NCI-H1048 (cell line): Measurements from ENCODE around the gene SLC29A1.
A peak's percentile ranks its signal among the peaks of the same experiment; 100 is the strongest.

Experiments used
- DNase-seq: peaks from one replicate; lab custom pipeline; 2025; lab: John Stamatoyannopoulos, UW

Gene SLC29A1

DNA sequence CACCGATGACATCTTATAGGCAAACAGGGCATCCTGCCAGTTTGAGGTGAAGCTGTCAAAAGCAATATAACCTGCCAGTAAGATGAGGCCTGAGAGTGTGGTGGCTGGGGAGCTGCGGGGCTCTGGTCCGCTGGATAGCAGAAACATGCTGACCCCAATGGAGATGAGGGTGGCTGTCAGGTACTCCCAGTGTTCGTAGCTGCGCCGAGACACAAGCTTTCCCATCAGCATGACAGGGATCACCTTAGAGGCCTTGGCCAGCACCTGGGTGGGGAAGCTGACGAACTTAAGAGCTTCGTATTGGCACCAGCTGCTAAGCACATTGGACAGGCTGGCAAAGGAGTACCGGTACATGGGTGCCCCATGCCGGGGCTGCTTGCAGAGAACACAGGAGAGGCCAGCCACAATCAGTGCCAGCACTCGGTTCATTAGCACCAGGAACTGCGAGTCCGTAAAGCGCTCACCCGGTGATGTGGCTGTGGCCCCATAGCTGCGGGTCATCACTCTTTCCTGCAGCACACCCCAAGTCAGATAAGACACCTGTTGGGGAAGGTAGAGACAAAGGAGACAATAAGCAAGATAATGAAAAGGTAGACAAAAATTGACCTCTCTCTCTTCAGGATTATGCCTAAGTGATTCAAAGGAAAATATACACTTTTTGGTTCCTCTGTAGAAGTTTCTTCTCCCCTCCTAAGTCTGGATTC is 31.9 kb downstream of the SLC29A1 start:
- no peak for DNase-seq

DNA sequence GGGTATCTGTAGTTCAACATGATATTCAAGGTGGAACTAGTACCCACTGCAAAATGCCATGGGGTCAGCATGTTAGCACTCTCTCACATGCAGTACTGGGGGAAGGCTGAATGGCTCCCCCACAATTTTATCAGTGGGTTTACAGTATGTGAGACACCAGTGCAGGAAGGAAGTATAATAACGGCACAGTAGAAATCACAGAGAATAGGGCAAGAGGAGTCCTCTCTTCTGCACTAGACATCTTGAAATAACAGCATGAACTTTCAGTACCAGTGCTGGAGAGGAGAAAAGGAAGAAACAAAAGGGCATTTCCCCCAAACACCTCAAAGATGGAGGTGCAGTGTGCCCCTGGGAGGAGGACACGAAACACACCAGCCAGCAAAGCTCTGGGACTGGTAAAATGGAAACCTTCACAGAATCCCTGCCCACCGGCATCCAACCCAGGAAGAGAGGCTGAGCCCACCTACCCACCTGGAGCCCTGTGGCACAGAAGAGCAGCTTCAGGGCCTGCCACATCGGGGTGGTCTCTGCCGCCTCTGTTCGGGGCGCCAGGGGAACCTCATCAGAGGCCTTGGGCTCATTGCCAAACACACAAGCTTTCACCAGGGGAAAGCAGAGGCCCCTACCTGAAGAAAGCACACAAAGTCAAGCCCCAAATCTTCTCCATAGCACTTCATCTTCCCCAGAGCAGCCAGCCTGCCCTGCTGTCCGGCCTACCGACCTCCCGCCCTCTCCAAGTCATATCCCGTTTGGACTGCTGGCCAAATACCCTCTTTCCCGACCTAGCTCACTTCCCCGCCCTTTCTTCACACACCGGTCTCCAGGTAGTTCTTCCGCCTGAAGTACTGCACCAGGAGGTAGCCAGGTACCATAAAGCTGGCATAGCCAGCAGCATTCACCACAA is 32.7 kb downstream of the SLC29A1 start:
- DNase-seq = no peak

DNA sequence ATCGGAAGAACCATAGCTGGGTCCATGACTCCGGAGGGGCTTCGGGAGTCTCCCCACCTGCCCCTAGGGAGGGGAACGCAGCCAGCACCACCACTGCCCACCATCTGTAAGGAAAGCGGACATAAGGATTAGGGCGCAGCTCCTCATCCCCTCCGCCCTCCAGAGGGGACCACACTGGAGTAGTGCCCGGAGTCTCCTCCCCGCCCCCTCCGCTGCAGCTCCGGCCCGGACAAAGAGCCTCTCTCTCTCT is 33.3 kb downstream of the SLC29A1 start:
- DNase-seq = no peak

DNA sequence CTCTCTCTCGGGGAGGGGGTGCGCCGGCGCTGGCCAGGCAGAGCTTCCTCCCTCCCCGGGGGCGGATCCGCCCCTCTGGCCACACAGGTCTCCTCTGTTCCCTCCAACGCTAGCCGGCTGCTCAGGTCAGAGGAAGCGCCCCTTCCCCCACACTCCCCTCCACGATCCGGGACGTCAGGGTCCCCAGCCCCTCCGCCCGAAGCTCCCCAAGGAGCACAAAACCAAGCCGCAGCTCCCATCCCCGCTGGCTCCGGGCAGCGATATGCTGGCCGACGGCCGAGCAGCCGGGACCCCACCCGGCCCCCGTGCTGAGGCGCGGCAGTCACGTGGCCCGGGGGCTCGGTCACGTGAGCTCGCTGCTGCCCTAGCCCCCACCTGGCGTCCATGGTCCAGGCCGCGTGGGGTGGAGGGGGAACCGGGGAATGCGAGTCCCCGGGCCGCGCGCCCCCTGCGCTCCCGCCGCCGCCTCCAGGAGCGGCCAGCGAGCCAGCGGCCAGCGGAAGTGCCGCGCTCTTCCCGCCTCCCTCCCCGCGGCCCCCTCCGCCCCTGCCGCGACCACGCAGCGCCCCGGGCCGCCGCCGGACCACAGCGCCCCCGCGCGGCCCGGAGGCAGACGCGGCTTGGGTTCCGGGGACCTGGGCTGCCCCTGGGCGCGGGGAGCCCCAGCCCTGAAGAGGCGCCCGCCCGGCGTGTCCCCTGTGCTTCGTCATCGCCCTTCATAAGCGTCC is 33.8 kb downstream of the SLC29A1 start, which contains the start of gene SLC35B2:
Gene SLC35B2 (minus strand): TSS at position 504 of the 728 bp plus-strand sequence. CDS start 118 bp downstream, at position 386.
- no peak for DNase-seq

DNA sequence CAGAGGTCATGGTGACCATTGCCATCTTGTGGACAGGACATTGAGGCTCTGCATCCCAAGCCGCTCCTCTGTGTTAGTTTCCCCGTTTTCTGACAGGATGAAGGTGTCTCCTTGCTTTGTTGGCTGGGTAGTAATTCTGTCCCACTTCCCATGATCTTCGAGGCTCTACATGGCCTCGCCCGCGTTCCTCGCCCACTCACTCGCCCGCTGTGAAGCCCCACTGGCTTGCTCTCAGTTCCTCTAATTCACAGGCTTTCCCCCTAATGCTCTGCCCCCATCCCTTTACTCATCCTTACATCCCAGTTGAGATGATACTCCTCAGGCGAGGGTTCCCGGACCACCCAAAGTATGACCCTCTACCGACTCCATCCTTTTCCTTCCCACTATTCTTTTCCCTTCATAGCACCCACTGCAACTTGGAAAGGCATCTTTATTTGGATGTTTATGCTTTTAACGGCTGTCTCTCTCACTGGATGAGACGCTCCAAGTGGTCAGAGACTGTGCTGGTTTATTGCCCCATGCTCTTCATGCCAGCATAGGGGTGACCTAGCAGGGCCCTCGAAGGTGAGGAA is 34.4 kb downstream of the SLC29A1 start:
- no peak for DNase-seq

DNA sequence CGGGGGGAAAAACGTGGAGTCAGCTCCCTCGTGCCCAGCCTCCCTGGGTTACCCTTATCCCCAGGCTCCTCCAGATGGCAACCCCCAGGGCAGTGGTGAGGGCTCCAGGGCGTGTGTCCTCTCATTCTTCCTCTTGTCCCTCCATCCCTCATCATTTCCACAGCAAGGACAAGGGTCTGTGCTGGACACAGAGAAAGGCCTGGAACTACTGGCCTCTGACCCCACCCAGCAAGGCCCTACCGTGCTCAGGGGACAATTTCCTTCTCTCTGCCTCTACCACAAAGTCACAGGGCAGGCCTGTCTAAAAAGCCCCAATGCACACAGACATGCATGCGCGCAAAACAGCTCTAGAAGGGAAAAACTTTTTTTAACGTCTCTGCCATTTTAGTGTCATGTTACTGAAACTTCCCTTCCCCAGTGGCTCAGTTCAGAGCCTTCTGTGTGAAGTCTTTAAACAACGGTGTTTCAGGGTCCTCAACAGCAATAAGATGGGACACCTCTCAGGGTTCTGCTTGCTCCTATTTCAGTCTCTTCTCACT is 35.0 kb downstream of the SLC29A1 start:
- DNase-seq = no peak

DNA sequence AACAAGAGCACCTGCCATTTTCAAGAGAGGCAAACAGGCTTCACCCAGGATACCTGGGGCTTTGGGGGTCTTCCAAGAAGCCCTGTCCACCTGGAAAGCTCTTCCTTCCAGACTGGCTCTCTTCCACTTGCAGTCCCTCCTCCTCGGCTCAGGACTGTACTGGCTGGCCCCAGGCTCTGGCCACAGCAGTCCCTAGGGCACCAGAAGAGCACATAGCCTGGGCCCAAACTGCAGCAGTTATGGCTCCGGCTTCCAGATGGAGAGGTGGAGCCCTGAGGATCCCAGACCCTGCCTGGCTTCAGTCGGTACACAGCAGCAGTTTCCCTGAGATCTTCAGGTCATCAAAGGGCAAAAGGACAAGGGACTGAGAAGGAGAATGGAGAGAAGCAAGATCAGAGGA is 35.5 kb downstream of the SLC29A1 start:
- DNase-seq = no peak

DNA sequence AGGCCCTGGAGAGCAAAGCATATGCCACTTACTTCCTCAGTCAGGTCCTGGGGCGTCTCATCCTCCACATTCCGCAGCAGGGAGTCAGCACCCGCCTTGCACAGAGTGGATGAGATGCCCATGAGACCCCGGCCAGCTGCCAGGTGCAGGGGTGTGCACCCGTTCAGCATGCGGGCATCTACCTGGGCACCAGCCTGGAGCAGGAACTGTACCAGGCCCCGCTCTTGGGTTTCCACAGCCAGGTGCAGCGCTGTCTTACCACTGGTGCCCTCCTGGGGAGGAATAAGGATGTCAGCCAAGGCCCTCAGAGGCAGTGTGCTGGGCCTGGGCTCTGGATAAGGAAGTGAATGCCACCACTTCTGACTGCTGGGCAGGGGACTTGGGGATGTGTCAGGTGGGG is 36.6 kb downstream of the SLC29A1 start:
- no peak for DNase-seq

DNA sequence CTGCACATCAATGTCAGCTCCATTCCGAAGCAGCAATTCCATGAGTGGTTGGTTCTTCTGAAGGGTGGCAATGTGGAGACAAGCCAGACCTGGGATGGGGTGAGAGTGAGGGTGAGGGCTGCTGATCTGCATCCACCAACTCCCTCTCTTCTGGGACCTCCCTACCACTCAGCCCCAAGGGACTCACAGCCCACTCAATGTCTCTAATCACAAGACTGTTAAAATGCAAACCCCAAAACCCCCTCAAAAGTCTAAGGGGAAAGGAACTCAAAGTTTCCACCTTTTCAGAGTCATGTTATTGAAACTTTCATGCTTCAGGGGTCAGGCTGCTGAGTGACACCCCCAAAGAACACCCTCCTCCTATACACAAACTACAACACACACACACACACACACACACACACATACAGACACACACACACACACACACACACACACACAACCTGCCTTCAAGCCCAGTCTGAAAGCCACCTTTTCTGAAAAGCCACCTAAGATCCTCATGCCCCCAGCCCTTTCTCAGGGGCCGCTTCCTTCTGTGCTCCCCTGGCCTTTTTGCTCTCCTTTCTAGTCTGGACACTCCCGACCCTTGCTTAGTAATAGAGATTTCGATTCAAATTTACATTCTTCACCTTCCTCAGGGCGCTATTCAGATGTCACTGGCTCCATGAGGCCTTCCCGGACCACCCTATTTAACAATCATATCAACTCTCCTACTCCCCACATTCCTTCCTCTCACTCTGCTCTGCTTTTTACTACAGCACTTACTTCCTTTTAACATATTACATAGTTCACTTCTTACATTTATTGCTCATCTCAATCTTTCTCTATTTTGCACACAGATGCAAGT is 37.3 kb downstream of the SLC29A1 start:
- no peak for DNase-seq

DNA sequence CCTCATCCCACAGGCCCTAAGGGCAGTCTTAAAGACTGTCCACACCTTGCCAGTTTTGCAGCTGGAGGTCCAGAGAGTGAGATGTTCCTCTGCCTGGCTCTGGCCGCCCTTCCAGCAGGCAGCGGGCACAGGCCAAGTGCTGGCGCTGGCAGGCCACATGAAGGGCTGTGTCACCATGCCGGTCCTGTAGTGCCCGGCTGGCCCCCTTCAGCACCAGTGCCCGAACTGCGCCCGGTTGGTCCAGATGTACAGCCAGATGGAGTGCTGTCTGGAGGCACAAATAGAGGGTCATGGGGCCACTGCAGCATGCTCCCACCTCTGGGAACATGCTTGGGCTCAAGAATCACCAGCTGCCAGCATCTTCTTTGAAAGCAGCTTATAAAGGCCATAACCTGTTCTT is 38.2 kb downstream of the SLC29A1 start:
- DNase-seq = no peak

DNA sequence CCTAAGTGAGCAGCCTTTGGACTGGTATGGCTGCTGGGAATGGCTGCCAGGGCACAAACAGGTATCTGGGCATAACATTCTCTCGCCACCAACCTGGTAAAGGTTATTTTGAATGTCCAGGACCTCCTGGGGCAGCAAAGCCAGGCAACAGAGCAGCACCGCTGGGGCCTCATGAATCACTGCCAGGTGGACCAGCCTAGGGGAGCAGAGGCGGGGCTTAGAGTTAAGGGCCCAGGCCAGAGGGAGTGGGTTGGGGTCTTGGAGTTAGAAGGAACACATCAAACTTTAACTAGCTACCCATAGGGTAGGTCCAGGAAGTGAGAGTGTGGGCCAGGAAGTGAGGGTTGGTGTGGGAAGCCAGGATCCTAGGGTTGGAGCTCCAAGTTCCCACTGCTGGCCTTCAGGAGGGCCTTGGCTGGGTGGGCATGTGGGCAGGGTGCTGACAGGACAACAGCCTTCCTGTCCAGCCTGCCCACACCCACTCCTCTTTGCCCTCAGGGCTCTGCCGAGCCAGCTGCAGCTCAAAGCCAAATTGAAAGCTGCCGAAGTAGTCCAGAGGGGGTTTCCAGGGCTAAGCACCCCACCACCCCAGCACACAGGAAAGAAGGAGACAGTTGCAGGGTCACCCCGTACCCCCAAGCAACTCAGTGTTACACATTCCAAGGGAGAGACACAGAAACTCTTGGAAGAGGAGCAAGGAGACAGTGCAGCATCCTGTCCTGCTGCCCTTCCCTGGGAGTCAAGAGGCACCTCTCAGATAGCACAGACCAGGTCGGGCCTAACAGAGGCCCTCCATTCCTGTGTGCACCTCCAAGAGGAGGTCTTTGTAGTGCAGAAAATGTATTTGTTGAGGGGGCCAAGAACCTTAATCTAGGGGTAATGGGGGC is 39.3 kb downstream of the SLC29A1 start:
- DNase-seq = no peak

DNA sequence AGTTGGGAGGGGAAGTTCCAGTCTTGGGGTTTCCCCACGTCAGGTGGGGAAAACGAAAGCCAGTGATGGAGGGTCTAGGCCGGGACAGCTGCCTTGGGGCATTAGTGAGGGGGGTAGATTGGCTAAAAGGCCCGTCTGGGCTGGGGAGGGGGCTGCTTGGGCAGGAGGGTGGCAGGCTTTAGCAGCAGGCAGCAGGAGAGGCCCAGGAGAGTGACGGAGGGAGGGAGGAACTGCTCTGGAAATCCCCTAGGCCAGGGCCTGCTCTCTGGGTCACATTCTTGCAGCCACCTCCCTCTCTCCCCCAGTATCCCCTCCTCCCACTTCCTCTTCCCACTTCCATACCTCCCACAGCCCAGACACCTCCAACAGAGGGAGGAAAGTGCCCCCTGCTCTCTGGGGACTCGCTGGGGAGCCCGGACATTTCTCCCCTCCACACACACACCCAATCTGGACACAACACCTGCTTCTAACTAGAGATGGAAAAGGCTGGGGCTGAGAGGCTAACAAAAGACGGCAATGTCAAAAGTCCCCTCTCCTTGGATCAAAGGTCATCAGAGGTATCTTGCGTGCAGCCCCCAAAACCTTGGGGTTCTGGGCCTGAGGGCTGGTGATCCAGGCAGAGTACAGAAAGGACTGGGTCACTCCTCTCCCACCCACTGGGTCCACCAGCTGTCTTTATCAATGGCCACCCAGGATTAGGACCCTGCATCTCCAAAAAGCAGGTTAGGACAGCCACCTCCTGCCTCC is 40.1 kb downstream of the SLC29A1 start:
- no peak for DNase-seq

DNA sequence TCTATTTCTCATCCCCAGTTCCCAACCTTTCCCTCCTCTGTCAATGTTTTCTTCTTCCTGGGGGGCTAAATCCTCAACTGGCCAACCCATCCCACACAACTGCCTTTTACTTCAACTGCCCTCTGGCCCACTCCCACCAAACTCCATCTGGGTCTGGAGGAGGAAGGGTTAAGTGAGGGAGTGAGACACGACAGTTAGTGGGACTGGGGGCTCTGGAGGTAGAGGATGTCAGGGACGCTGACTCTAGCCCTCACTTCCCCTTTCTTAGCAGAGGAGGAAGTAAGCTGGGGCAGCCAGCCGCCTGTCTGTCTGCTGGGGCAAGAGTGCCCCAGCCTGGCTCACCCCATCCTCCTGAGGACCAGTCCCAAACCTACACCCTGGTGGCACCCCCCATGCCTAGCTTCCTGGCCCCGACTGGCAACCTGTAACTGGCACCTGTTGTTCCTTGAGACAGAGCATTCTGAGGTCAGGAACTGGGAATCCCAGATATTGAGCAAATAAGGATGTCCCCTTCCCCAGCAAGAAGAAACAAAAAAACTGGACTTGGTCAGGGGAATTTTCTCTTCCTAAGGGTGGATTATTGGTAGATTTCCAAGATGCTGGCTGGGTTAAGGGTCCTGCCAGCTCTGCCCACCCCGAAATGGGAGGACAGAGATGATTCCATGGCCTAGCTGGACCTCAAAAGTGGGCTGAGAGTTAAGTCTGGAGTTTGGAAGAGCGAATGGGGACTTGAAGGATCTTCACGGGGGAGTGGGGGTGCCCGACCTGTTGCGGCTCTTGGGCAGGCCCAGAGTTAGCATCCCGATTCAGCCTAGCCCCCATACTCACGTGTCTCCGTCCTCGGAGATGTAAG is 41.0 kb downstream of the SLC29A1 start:
- DNase-seq = no peak

DNA sequence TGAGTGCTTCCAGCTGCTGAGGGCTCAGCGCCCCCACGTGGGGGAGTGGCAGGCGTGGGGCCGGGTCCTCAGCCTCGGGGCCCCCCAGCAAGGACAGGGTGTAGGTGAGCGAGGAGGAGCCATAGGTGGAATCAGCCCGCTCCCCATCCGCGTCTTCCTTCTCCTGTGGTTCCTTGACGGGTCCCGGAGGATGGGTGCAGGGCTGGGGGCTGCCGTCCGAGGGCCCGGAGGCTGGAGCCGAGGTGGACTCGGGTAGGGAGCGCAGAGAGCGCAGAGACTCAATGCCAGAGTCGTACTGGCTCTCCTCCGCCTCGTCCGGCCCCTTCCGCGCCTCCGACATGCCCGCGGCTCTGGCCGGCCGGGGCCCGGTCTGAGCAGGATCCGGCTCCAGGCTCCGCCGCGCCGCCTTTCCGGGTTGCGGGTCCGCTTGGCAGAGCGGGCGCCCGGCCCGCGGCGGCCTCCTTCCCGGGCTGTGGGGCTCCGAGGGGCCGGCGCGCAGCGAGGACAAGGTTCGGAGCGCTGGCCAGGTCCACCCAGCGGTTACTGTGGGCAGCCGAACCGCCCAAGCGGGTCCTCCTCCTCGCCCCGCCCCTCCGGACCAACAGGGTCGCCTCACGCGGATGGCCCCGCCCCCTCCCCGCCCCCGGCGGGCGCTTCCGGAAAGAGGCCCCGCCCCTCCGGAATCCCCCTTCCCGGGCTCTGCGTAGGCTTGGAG is 41.8 kb downstream of the SLC29A1 start, which contains the start of gene NFKBIE:
Gene NFKBIE (minus strand): TSS at position 545 of the 715 bp plus-strand sequence. CDS start 205 bp downstream, at position 340.
- DNase-seq = peak; percentile 61

DNA sequence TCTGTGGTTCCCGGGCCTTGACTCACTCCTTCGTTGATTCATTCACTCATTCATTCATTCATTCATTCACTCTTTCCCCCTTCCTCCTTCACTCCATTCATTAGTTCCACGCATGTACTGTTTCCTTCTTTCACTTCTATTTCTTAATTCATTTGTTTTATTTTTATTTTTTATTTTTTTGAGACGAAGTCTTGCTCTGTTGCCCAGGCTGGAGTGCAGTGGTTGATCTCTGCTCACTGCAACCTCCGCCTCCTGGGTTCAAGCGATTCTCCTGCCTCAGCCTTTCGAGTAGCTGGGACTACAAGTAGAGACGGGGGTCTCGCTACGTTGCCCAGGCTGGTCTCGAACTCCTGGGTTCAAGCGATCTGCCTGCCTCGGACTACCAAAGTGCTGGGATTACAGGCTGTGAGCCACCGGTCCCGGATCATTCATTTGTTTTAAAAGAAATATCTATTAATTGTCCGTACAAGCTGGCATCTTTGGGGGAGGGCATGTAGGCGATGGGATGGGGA is 42.4 kb downstream of the SLC29A1 start:
- DNase-seq = no peak

DNA sequence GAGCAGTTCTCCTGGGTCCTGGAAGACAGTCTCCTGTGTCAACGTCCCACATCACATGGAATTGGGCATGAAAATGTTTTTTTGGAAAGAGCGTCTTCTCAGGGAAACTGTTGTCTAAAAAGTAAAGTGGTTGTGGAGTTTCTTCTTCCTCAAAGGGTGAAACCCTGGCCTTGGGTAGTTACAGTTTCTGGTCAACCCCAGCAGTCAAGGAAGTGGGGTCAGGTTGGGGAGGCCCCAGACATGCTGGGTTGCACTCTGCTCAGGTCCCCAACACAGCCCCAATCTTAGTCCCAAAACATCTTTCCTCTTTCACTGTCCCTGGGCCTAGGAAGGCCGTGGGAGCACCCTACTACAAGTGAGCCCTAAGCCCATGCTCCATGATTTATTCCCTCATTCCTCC is 43.0 kb downstream of the SLC29A1 start:
- no peak for DNase-seq

DNA sequence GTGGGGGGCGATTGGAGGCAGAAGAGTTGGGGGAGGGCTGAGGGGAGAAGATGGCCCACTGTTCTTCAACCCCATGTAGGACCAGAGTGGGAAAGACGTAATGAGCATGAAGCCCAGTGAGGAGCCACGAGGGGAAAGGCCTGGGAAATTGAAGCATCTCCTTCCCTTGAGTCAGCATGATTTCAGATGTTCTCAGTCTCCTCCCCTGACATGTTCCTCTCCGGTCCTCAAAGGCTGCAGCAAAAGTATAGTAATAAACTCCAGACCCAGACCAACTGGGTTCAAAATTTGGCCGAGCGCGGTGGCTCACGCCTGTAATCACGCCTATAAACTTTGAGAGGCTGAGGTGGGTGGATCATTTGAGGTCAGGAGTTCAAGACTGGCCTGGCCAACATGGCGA is 43.9 kb downstream of the SLC29A1 start:
- no peak for DNase-seq
